K562 (cell line): ENCODE results near the gene SPAG16. TPM values are rescaled to one million over a fixed set of nuclear protein-coding genes. Genes with fewer than 3 reads are reported as not detected.

Source experiments
- ATAC-seq: fragments of 200-7000 bp; cut with Tn5 transposase; 3 replicates; pipeline ENCODE4 v1.9.1; 2020; ENCODE audit warnings: moderate library complexity
- BruUV-seq: library from RNA; stranded (reverse); fragments of 400-500 nt; replicated peaks from 2 replicates; lab custom pipeline; 2021; lab: Mats Ljungman, UMichigan
- CTCF ChIA-PET: fragments of 300-600 bp; formaldehyde crosslinking; extraction: SDS; loops from one replicate; lab custom pipeline; 2021; ENCODE audit warnings: low intra/inter-chr PET ratio; lab: Yijun Ruan, JAX
- POLR2A ChIA-PET: fragments of 300-600, 350-650 bp; sonication (Branson Sonifier 250); formaldehyde crosslinking; extraction: SDS; loops from one replicate; lab custom pipeline; 2021; ENCODE audit warnings: antibody characterized with exemption, inconsistent platforms; lab: Yijun Ruan, JAX
- DNase-seq, 4 experiments: peaks; one replicate each; pipeline versions ENCODE4 v3.0.0 to v3.0.0-alpha.2; 2011 to 2018; ENCODE audit warnings: low spot score in 3 of 4, mixed read lengths in 3 of 4; ENCODE audit errors: extremely low read depth in 1 of 4
- FAIRE-seq: peaks from 2 replicates; lab custom pipeline; 2011; peaks lifted over from hg19 to GRCh38; lab: Jason Lieb, UNC
- H2AFZ ChIP-seq: 2 replicates; pipeline ENCODE4 v1.6.0; 2011; ENCODE audit warnings: low read depth, low read length, control low read depth, inconsistent platforms
- H3K27ac ChIP-seq: fragments of 200-600 bp; 3 replicates; pipeline ENCODE4 v1.8.0; 2011; ENCODE audit warnings: low read depth, mild to moderate bottlenecking, control low read depth, inconsistent platforms, low read length, moderate library complexity, mixed read lengths; ENCODE audit errors: extremely low read depth
- H3K27me3 ChIP-seq, 2 experiments: fragments of 300-600 bp in 1 of 2; 2 replicates in 1 of 2; 3 replicates in 1 of 2; pipeline versions ENCODE4 v1.6.0 to v1.8.0; 2011; ENCODE audit warnings: inconsistent platforms in 2 of 2, low read length in 2 of 2, mild to moderate bottlenecking in 1 of 2, mixed read lengths in 1 of 2, moderate library complexity in 1 of 2; ENCODE audit not compliant: control insufficient read depth in 2 of 2, insufficient read depth in 2 of 2
- H3K36me3 ChIP-seq: fragments of 300-600 bp; 3 replicates; pipeline ENCODE4 v1.8.0; 2011; ENCODE audit warnings: mild to moderate bottlenecking, low read length, inconsistent platforms; ENCODE audit not compliant: control insufficient read depth, insufficient read depth
- H3K4me1 ChIP-seq, 2 experiments: fragments of 200-600 bp in 1 of 2; replicated peaks in 1 of 2; 2 replicates in 1 of 2; 3 replicates in 1 of 2; pipeline versions ENCODE4 v1.5.1 to v1.8.0; 2011; ENCODE audit warnings: inconsistent platforms in 2 of 2, low read length in 2 of 2, mild to moderate bottlenecking in 1 of 2, mixed read lengths in 1 of 2, moderate library complexity in 1 of 2; ENCODE audit not compliant: control insufficient read depth in 2 of 2, insufficient read depth in 2 of 2
- H3K4me2 ChIP-seq: 2 replicates; pipeline ENCODE4 v1.6.1; 2011; ENCODE audit warnings: low read length, control low read depth, inconsistent platforms, mixed read lengths; ENCODE audit not compliant: insufficient read depth
- H3K4me3 ChIP-seq: fragments of 200-600 bp; sonication (generic), shearing (Covaris generic); 2 replicates; pipeline ENCODE4 v1.5.1; 2016; ENCODE audit warnings: control low read depth, inconsistent platforms
- H3K79me2 ChIP-seq: fragments of 200-600 bp; 3 replicates; pipeline ENCODE4 v1.8.0; 2011; ENCODE audit warnings: low read length, inconsistent platforms; ENCODE audit not compliant: control insufficient read depth, insufficient read depth
- H3K9ac ChIP-seq, 2 experiments: 2 replicates each; pipeline versions ENCODE4 v1.6.0 to v1.6.1; 2011; ENCODE audit warnings: low read depth in 2 of 2, low read length in 2 of 2, control low read depth in 1 of 2, inconsistent platforms in 1 of 2, mild to moderate bottlenecking in 1 of 2, mixed read lengths in 1 of 2; ENCODE audit not compliant: insufficient read depth in 1 of 2
- H3K9me1 ChIP-seq: one replicate; pipeline ENCODE4 v1.6.0; 2011; ENCODE audit warnings: inconsistent platforms, mild to moderate bottlenecking, low read length, moderate library complexity; ENCODE audit not compliant: control insufficient read depth, insufficient read depth
- H3K9me3 ChIP-seq: replicated peaks from 2 replicates; pipeline ENCODE4 v1.5.1; 2011; ENCODE audit warnings: low read depth, low read length, inconsistent platforms; ENCODE audit not compliant: control insufficient read depth, insufficient read depth
- H4K20me1 ChIP-seq: replicated peaks from 2 replicates; pipeline ENCODE4 v1.6.1; 2011; ENCODE audit warnings: low read length, inconsistent platforms, mixed read lengths; ENCODE audit not compliant: control insufficient read depth, insufficient read depth
- CREB1 ChIP-seq, 2 experiments: sonication (generic) in 1 of 2; formaldehyde crosslinking in 1 of 2; IDR thresholded peaks; 2 replicates each; pipeline versions ENCODE4 v1.6.1 to v1.8.0; 2012 to 2022; ENCODE audit warnings: inconsistent platforms in 1 of 2, mild to moderate bottlenecking in 1 of 2, missing genetic modification reagents in 1 of 2, moderate library complexity in 1 of 2
- DIDO1 ChIP-seq: fragments of 450-650 bp; IDR thresholded peaks from 2 replicates; pipeline ENCODE4 v1.6.1; 2016; ENCODE audit warnings: low read depth, missing biosample characterization, missing genetic modification characterization
- KAT2B ChIP-seq: IDR thresholded peaks from one replicate; pipeline ENCODE4 v1.6.1; 2012; ENCODE audit warnings: low read depth, mild to moderate bottlenecking, control low read depth, inconsistent platforms, low read length, moderate library complexity
- SAFB ChIP-seq: fragments of 200-400 bp; formaldehyde crosslinking; IDR thresholded peaks from 2 replicates; pipeline ENCODE4 v1.6.1; 2017; ENCODE audit warnings: low read depth, low read length, borderline replicate concordance
- SIN3B ChIP-seq: fragments of 450-650 bp; IDR thresholded peaks from 2 replicates; pipeline ENCODE4 v1.6.1; 2017; ENCODE audit warnings: low read depth, mild to moderate bottlenecking, moderate library complexity
- ZNF274 ChIP-seq: IDR thresholded peaks from 2 replicates; pipeline ENCODE4 v1.6.1; 2011; ENCODE audit warnings: low read depth, mild to moderate bottlenecking, low read length, moderate library complexity, borderline replicate concordance
- WGBS: fragments of 100-300 bp; shearing (Covaris generic); methylation state at CpG from one replicate; pipeline ENCODE4 v1.1.6; 2016; ENCODE audit warnings: low coverage, mixed read lengths; ENCODE audit not compliant: insufficient coverage; ENCODE audit errors: missing lambda C conversion rate; 5-methylcytosine and 5-hydroxymethylcytosine counted together
- in situ Hi-C: fragments of 300-500 bp; cut with MboI; formaldehyde crosslinking; loops from 4 replicates; pipeline ENCODE4 v1.15.0; 2018; ENCODE audit warnings: inconsistent platforms, mixed read lengths
- intact Hi-C: fragments of 100-400 bp; cut with micrococcal nuclease; formaldehyde crosslinking; loops from 2 replicates; pipeline ENCODE4 v1.14.2; 2022
- polyA plus RNA-seq, 8 experiments: library from polyadenylated mRNA; depleted of rRNA in 4 of 8; stranded (reverse) in 5 of 8; unstranded in 3 of 8; fragments of >200 nt; fragmentation: Nextera tagmentation in 2 of 8; fragmentation: Illumina TruSeq in 1 of 8; extraction: Ambion mirVana in 2 of 8; extraction: Trizol in 1 of 8; gene quantifications; 2 replicates each; pipeline versions ENCODE4 v1.2.1 to v1.2.3, GENCODE V29; 2011 to 2014; ENCODE audit warnings: inconsistent platforms in 1 of 8, missing spikeins in 1 of 8
- total RNA-seq, 7 experiments: library from RNA; depleted of rRNA in 6 of 7; stranded (reverse); fragments of >200 nt in 6 of 7; fragmentation: Illumina TruSeq in 2 of 7; extraction: Trizol in 2 of 7; gene quantifications; 2 replicates each; pipeline versions ENCODE4 v1.2.1 to v1.2.3, GENCODE V29; 2011 to 2021; ENCODE audit warnings: low replicate concordance in 1 of 7
- TF ChIP-seq, protein P1 (sequence below): fragments of 250-450 bp; sonication (Bioruptor Pico); IDR thresholded peaks from 2 replicates; pipeline ENCODE4 v1.5.0; 2020; ENCODE audit warnings: mild to moderate bottlenecking, borderline replicate concordance

The SPAG16 gene
- total and polyA plus RNA-seq, 9 of the 15 experiments (the other 6 are each of a cell fraction or from before 2014, with no cell fraction given): 0.98 to 5.9 (median 3.5) TPM

DNA sequence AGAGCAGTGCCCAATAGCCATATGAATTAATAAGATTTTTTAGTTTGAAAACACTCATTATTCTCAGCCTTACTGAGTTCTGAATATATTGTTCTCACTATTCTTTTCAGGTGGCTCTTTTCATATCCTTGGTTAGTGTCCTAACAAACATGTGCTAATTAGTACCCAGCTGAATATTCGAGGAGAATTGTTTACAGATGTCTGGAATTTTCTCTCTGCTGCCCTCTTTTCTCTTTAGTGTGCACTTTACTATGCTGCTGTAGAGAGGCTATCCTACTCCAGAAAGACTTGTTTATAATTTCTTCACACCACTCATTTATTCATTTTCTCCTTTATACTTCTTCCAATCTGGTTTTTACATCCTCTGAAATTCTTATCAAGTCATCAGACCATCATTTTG, 405.3 kb downstream of the SPAG16 start:
- Histone ChIP-seq H3K27me3 (no peaks in the 10 kb centered on the region), H4K20me1 (no peaks in the 10 kb centered on the region), H3K9ac (no peak overlapping the region), H3K4me1 (no peaks in the 10 kb centered on the region), H3K9me3 (no peaks in the 10 kb centered on the region), H3K79me2 (no peaks in the 10 kb centered on the region), H3K9me1 (no peaks in the 10 kb centered on the region), H3K4me3 (no peak overlapping the region), H3K36me3 (no peaks in the 10 kb centered on the region), H2AFZ (no peak overlapping the region), H3K27ac (no peak overlapping the region), H3K4me2 (no peak overlapping the region)
- WGBS: 0% methylated on average over 1 of the region's 1 CpG
- ChIA-PET CTCF (no interaction called here), POLR2A (no interaction called here)
- ATAC-seq (no peak), FAIRE-seq (no peak), DNase-seq (no peak)
- intact Hi-C loops: no loop called here
- no peak for TF ChIP-seq SIN3B
- no peak for TF ChIP-seq CREB1 (IDR thresholded peaks at IDR 0.05)
- TF ChIP-seq CREB1 (CRISPR knock-in tag; IDR thresholded peaks at IDR 0.05): no peak
- no peak for TF ChIP-seq KAT2B
- TF ChIP-seq ZNF274: no peak
- no peak for TF ChIP-seq DIDO1 (tag)
- TF ChIP-seq, protein P1, sequence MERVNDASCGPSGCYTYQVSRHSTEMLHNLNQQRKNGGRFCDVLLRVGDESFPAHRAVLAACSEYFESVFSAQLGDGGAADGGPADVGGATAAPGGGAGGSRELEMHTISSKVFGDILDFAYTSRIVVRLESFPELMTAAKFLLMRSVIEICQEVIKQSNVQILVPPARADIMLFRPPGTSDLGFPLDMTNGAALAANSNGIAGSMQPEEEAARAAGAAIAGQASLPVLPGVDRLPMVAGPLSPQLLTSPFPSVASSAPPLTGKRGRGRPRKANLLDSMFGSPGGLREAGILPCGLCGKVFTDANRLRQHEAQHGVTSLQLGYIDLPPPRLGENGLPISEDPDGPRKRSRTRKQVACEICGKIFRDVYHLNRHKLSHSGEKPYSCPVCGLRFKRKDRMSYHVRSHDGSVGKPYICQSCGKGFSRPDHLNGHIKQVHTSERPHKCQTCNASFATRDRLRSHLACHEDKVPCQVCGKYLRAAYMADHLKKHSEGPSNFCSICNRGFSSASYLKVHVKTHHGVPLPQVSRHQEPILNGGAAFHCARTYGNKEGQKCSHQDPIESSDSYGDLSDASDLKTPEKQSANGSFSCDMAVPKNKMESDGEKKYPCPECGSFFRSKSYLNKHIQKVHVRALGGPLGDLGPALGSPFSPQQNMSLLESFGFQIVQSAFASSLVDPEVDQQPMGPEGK (CRISPR knock-in tag): no peak
- TF ChIP-seq SAFB: no peak
- BruUV-seq: no TSS peak
- in situ Hi-C loops: no loop called here
